ENCODE results near the gene TRIM31.

GRCh38 chr6:30077218-30077617, 35.7 kb downstream of the TRIM31 start:
- no peak for TF ChIP-seq POLR2AphosphoS5 (IDR thresholded peaks at IDR 0.05; ENCODE audit: low read length)
- TF ChIP-seq, protein P1, sequence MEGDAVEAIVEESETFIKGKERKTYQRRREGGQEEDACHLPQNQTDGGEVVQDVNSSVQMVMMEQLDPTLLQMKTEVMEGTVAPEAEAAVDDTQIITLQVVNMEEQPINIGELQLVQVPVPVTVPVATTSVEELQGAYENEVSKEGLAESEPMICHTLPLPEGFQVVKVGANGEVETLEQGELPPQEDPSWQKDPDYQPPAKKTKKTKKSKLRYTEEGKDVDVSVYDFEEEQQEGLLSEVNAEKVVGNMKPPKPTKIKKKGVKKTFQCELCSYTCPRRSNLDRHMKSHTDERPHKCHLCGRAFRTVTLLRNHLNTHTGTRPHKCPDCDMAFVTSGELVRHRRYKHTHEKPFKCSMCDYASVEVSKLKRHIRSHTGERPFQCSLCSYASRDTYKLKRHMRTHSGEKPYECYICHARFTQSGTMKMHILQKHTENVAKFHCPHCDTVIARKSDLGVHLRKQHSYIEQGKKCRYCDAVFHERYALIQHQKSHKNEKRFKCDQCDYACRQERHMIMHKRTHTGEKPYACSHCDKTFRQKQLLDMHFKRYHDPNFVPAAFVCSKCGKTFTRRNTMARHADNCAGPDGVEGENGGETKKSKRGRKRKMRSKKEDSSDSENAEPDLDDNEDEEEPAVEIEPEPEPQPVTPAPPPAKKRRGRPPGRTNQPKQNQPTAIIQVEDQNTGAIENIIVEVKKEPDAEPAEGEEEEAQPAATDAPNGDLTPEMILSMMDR (IDR thresholded peaks at IDR 0.05 in 2 of 3, conservative IDR thresholded peaks at IDR 0.05 in 1 of 3; ENCODE audit: control insufficient read depth in 2 of 3, extremely low read depth in 1 of 3, insufficient read depth in 1 of 3, low read depth in 3 of 3, low read length in 3 of 3): no peak
- TF ChIP-seq, protein P2, sequence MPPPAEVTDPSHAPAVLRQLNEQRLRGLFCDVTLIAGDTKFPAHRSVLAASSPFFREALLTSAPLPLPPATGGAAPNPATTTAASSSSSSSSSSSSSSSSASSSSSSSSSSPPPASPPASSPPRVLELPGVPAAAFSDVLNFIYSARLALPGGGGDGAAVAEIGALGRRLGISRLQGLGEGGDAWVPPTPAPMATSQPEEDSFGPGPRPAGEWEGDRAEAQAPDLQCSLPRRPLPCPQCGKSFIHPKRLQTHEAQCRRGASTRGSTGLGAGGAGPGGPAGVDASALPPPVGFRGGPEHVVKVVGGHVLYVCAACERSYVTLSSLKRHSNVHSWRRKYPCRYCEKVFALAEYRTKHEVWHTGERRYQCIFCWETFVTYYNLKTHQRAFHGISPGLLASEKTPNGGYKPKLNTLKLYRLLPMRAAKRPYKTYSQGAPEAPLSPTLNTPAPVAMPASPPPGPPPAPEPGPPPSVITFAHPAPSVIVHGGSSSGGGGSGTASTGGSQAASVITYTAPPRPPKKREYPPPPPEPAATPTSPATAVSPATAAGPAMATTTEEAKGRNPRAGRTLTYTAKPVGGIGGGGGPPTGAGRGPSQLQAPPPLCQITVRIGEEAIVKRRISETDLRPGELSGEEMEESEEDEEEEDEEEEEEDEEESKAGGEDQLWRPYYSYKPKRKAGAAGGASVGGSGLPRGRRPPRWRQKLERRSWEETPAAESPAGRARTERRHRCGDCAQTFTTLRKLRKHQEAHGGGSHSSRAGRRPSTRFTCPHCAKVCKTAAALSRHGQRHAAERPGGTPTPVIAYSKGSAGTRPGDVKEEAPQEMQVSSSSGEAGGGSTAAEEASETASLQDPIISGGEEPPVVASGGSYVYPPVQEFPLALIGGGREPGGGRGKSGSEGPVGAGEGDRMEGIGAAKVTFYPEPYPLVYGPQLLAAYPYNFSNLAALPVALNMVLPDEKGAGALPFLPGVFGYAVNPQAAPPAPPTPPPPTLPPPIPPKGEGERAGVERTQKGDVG (CRISPR knock-in tag; IDR thresholded peaks at IDR 0.05): no peak
- TF ChIP-seq POLR2A (IDR thresholded peaks at IDR 0.05; ENCODE audit: low read depth, low read length): no peak
- no peak for TF ChIP-seq EZH2 (IDR thresholded peaks at IDR 0.05; ENCODE audit: borderline replicate concordance, control insufficient read depth, low read depth, low read length)
- TF ChIP-seq MAX (IDR thresholded peaks at IDR 0.05; ENCODE audit: low read depth, low read length): no peak
- no peak for TF ChIP-seq TCF3 (IDR thresholded peaks at IDR 0.05; ENCODE audit: borderline replicate concordance, insufficient read depth, low read depth, low read length)
- TF ChIP-seq CBX5 (IDR thresholded peaks at IDR 0.05; ENCODE audit: low read depth): no peak
- TF ChIP-seq ZNF274 (IDR thresholded peaks at IDR 0.05; ENCODE audit: insufficient read depth, insufficient read length): no peak

Data from GM12878 (cell line).